ENCODE data around the gene SH3GLB2. TPM values are rescaled to one million over a fixed set of nuclear protein-coding genes. Genes with fewer than 3 reads are reported as not detected.

SH3GLB2 gene
- total and polyA plus RNA-seq, 10 of the 15 experiments (the other 5 are each of a cell fraction or from before 2014, with no cell fraction given) = 0.21 to 61.3 (median 30.8) TPM

DNA sequence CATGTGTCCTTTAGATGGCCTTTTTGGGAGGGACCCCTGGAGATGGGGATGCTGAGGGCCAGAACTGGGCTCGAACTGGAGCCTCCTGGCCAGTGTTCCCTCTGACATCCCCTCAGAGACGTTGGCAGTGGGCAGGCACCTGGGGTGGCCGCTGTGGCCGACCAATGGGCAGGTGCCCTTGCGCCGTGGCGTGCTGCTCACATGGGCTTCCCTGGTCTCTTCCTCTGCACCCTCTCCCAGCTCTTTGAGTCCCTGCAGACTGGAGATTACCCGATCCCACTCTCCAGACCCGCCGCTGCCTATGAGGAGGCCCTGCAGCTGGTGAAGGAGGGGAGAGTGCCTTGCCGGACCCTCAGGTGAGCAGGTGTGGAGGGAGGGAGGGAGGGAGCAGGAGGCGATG is 32.9 kb upstream of the SH3GLB2 start (continued):
- TF ChIP-seq, protein P1, sequence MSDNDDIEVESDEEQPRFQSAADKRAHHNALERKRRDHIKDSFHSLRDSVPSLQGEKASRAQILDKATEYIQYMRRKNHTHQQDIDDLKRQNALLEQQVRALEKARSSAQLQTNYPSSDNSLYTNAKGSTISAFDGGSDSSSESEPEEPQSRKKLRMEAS (IDR thresholded peaks at IDR 0.05; ENCODE audit: low read depth, low read length) = no peak
- TF ChIP-seq ZZZ3 (IDR thresholded peaks at IDR 0.05; ENCODE audit: control insufficient read depth, insufficient read length, low read depth) = no peak
- TF ChIP-seq, protein P2, sequence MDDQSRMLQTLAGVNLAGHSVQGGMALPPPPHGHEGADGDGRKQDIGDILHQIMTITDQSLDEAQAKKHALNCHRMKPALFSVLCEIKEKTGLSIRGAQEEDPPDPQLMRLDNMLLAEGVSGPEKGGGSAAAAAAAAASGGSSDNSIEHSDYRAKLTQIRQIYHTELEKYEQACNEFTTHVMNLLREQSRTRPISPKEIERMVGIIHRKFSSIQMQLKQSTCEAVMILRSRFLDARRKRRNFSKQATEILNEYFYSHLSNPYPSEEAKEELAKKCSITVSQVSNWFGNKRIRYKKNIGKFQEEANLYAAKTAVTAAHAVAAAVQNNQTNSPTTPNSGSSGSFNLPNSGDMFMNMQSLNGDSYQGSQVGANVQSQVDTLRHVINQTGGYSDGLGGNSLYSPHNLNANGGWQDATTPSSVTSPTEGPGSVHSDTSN (IDR thresholded peaks at IDR 0.05; ENCODE audit: insufficient replicate concordance, low read depth, low read length) = no peak
- no peak for TF ChIP-seq LARP7 (IDR thresholded peaks at IDR 0.05)
- TF ChIP-seq CBX3 (IDR thresholded peaks at IDR 0.05; ENCODE audit: borderline replicate concordance, low read depth) = no peak

DNA sequence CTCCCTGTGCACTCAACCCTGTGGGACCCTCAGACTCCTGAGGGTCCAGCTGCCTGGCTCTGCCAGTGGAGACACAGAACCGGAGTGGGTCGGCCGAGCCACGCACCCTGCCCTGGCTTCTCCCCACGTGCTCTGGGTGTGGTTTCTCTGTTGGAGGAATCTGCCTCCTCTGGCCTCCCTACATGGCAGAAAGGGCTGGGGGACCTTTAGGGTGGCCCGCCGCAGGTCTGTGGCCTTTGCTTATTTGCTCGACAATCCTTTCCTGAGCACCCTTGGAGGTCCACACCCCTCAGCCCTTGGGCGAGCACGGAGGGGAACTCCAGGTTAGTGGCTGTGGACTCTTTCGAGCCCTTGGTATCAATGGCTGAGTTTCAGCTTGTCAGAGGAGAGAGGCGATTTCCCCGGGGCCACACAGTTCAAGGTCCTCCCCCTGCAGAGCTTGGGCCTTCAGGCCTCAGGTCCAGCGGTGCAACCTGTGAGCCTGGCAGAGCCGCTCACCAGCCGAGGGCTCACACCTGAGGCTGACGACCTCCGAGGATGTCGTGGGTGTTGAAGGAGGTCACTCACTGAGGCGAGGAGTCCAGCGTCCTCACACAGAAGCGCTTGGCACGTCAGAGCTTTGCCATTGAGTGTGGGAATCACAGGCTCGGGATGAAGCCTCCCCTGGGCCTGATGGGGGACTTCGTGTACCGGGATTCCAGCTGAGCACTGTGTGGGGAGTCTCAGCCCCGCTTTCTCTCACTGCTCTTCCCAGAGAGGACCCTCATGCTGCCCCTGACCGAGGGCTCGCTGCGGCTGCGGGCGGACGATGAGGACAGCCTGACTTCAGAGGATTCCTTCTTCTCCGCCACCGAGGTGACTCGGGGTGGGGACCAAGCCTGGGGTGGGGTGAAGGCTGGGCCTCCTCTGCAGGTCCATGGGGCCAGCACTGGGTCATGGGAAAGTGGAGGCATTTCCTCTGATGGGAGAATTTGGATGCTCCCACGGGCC is 32.0 kb upstream of the SH3GLB2 start:
- in situ Hi-C loops (cut with MboI) = no loop called here
- Histone ChIP-seq H3K4me1 (ENCODE audit: control insufficient read depth, insufficient read depth, low read length) (no peaks in the 10 kb centered on the region), H3K27ac (ENCODE audit: control insufficient read depth, insufficient read depth) (no peak overlapping the region), H3K9me3 (replicated peaks; ENCODE audit: control insufficient read depth, insufficient read depth, low read length) (no peaks in the 10 kb centered on the region), H3K4me3 (no peak overlapping the region), H3K79me2 (ENCODE audit: control insufficient read depth, insufficient read depth, low read length) (no peaks in the 10 kb centered on the region), H3K36me3 (ENCODE audit: control insufficient read depth in 2 of 2, insufficient read depth in 2 of 2, low read length in 1 of 2) (peaks cover 7 to 10% of the 10 kb centered on the region in 2 experiments; a peak in 3 of 4 replicates), H3K27me3 (replicated peaks in 1 of 2; ENCODE audit: control insufficient read depth in 2 of 2, insufficient read depth in 2 of 2, low read length in 1 of 2) (no peaks in the 10 kb centered on the region), H3K4me2 (ENCODE audit: control insufficient read depth, insufficient read depth) (no peak overlapping the region), H2AFZ (ENCODE audit: control insufficient read depth, low read depth, low read length) (no peak overlapping the region), H3K9ac (ENCODE audit: control insufficient read depth, insufficient read depth, low read length) (no peak overlapping the region), H4K20me1 (ENCODE audit: control insufficient read depth, insufficient read depth) (no peaks in the 10 kb centered on the region)
- ChIA-PET POLR2A (interaction anchor here (0.5 to 0.6 kb wide), 3 partner anchors 31 to 797 kb away, joined by 3 to 5 read pairs (median 3); no protein-coding TSS in a partner anchor), RAD21 (ENCODE audit: unreplicated experiment) (no interaction called here), SMC1A (ENCODE audit: uncharacterized antibody, unreplicated experiment) (no interaction called here), CTCF (no interaction called here)
- no peak for FAIRE-seq
- no peak for DNase-seq (ENCODE audit: low read depth, low spot score)
- WGBS (ENCODE audit: insufficient coverage, insufficient replicate concordance, low lambda C conversion rate, missing lambda C conversion rate) = 94% methylated on average over 37 of the region's 37 CpGs
- no peak for ATAC-seq
- no TSS peak for BruUV-seq (replicated peaks)
- intact Hi-C loops (cut with micrococcal nuclease; ENCODE audit: unreplicated experiment) = no loop called here
- no peak for TF ChIP-seq TCF3 (IDR thresholded peaks at IDR 0.05; ENCODE audit: borderline replicate concordance, insufficient read depth, low read depth, low read length)
- TF ChIP-seq FOS (IDR thresholded peaks at IDR 0.05; ENCODE audit: borderline replicate concordance, extremely low read depth, insufficient read length) = no peak
- TF ChIP-seq NR2C1 (IDR thresholded peaks at IDR 0.05) = no peak
- TF ChIP-seq ZNF687 (IDR thresholded peaks at IDR 0.05) = no peak
- TF ChIP-seq CHD2 (IDR thresholded peaks at IDR 0.05; ENCODE audit: borderline replicate concordance, low read depth, low read length) = no peak
- no peak for TF ChIP-seq MTA2 (IDR thresholded peaks at IDR 0.05; ENCODE audit: low read depth)
- no peak for TF ChIP-seq PAX8 (IDR thresholded peaks at IDR 0.05)
- TF ChIP-seq CHD4 (IDR thresholded peaks at IDR 0.05) = no peak
- TF ChIP-seq FOXK2 (IDR thresholded peaks at IDR 0.05) = no peak
- no peak for TF ChIP-seq EZH2 (IDR thresholded peaks at IDR 0.05; ENCODE audit: borderline replicate concordance, control insufficient read depth, low read depth, low read length)
